Measurements from ENCODE around the gene TCIRG1. TPM values are rescaled to one million over a fixed set of nuclear protein-coding genes. Genes with fewer than 3 reads are reported as not detected.

TCIRG1 gene
- total RNA-seq, 3 donors from 2014 or later, result 71.4 to 135 (median 90.3) TPM

DNA sequence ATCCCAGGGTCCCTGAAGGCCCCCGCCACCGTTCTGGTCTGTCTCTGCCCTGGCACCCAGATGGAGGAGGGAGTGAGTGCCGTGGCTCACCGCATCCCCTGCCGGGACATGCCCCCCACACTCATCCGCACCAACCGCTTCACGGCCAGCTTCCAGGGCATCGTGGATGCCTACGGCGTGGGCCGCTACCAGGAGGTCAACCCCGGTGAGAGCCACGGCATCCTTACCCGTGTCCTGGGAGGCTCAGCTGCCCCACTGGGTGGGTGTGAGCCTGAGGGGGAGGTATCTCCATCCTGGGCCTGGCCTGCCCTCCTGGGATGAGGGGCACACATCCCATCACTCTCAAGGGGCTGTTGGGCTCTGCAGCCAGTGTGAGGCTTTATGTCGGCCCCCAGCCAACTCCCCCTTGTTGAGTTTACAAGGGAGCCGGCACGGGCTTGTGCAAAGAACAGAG, 6.1 kb downstream of the TCIRG1 start:
- H3K4me1 ChIP-seq, result peaks cover under 1 to 4% of the 10 kb centered on the region in 2 donors
- no peaks in the 10 kb centered on the region for H3K27me3 ChIP-seq
- no peaks in the 10 kb centered on the region for H3K36me3 ChIP-seq
- intact Hi-C loops (cut with DNase I; ENCODE audit: low total_unique reads), result no loop called here
- no peak overlapping the region for H3K27ac ChIP-seq
- no peak for DNase-seq (ENCODE audit: low spot score in 2 of 2)
- no peak for TF ChIP-seq POLR2AphosphoS5 (IDR thresholded peaks at IDR 0.05)
- TF ChIP-seq, protein P1, sequence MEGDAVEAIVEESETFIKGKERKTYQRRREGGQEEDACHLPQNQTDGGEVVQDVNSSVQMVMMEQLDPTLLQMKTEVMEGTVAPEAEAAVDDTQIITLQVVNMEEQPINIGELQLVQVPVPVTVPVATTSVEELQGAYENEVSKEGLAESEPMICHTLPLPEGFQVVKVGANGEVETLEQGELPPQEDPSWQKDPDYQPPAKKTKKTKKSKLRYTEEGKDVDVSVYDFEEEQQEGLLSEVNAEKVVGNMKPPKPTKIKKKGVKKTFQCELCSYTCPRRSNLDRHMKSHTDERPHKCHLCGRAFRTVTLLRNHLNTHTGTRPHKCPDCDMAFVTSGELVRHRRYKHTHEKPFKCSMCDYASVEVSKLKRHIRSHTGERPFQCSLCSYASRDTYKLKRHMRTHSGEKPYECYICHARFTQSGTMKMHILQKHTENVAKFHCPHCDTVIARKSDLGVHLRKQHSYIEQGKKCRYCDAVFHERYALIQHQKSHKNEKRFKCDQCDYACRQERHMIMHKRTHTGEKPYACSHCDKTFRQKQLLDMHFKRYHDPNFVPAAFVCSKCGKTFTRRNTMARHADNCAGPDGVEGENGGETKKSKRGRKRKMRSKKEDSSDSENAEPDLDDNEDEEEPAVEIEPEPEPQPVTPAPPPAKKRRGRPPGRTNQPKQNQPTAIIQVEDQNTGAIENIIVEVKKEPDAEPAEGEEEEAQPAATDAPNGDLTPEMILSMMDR (IDR thresholded peaks at IDR 0.05), result no peak
- no peak for TF ChIP-seq POLR2A (IDR thresholded peaks at IDR 0.05)
- no peaks in the 10 kb centered on the region for H3K9me3 ChIP-seq
- no peak overlapping the region for H3K4me3 ChIP-seq

DNA sequence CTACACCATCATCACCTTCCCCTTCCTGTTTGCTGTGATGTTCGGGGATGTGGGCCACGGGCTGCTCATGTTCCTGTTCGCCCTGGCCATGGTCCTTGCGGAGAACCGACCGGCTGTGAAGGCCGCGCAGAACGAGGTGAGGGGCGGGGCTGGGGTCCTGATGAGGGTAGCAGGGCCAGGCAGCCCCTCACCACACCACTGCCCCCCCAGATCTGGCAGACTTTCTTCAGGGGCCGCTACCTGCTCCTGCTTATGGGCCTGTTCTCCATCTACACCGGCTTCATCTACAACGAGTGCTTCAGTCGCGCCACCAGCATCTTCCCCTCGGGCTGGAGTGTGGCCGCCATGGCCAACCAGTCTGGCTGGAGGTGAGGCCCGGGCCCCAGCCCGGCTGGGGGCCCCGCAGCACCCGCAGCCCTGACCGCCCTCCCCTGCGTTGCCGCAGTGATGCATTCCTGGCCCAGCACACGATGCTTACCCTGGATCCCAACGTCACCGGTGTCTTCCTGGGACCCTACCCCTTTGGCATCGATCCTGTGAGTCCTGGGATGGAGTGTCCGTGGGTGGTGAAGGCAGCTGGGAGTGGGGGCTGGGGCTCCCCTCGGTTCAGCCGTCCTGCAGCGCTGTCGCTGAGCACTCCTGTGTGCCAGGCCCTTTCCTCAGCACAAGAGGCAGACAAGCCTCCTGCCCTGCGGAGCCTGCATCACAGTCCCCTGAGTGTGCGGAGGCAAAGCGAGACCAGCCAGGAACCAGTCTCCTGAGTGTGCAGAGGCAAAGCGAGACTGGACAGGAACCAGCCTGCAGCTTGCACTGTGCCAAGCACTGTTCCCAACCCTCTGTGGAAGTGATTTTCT, 8.8 kb downstream of the TCIRG1 start:
- Histone ChIP-seq H3K36me3 (no peaks in the 10 kb centered on the region), H3K4me1 (no peaks in the 10 kb centered on the region), H3K27ac (no peak overlapping the region), H3K9me3 (no peaks in the 10 kb centered on the region), H3K27me3 (no peaks in the 10 kb centered on the region), H3K4me3 (no peak overlapping the region)
- DNase-seq (ENCODE audit: low spot score in 2 of 2), result no peak
- TF ChIP-seq POLR2AphosphoS5 (IDR thresholded peaks at IDR 0.05) (no peak), POLR2A (IDR thresholded peaks at IDR 0.05) (no peak)
- TF ChIP-seq, protein P1 (IDR thresholded peaks at IDR 0.05), result no peak
- intact Hi-C loops (cut with DNase I; ENCODE audit: low total_unique reads), result no loop called here

DNA sequence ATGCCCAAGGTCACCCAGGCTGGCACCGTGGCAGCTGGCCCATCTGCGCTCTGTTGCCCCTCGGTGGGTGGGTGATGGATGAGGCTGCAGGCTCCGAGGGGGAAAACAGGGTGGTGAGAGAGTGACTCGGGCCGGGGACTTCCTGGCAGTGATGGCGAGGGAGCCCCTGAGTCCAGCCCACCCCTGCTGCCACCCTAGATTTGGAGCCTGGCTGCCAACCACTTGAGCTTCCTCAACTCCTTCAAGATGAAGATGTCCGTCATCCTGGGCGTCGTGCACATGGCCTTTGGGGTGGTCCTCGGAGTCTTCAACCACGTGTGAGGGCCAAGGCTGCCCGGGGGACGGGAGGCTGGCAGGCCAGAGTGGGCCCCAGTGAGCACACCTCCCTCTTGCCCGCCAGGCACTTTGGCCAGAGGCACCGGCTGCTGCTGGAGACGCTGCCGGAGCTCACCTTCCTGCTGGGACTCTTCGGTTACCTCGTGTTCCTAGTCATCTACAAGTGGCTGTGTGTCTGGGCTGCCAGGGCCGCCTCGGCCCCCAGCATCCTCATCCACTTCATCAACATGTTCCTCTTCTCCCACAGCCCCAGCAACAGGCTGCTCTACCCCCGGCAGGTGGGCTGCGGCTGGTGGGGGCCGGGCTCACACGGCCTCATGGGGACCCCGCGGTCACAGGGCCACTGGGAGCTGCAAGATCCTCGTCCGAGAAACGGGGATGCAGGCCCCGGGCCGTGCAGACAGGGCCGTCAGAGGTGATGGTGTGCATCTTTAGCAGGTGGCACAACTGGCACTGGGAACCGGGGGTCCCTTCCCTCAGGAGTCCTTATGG, 10.1 kb downstream of the TCIRG1 start:
- Histone ChIP-seq H3K27me3 (no peaks in the 10 kb centered on the region), H3K4me3 (no peak overlapping the region), H3K4me1 (no peaks in the 10 kb centered on the region), H3K36me3 (no peaks in the 10 kb centered on the region), H3K27ac (no peak overlapping the region), H3K9me3 (no peaks in the 10 kb centered on the region)
- peak in 1 of 2 donors; percentile 47 for DNase-seq (ENCODE audit: low spot score in 2 of 2)
- intact Hi-C loops (cut with DNase I; ENCODE audit: low total_unique reads), result no loop called here
- TF ChIP-seq, protein P1 (IDR thresholded peaks at IDR 0.05), result no peak
- TF ChIP-seq POLR2AphosphoS5 (IDR thresholded peaks at IDR 0.05), result no peak
- TF ChIP-seq POLR2A (IDR thresholded peaks at IDR 0.05), result no peak

DNA sequence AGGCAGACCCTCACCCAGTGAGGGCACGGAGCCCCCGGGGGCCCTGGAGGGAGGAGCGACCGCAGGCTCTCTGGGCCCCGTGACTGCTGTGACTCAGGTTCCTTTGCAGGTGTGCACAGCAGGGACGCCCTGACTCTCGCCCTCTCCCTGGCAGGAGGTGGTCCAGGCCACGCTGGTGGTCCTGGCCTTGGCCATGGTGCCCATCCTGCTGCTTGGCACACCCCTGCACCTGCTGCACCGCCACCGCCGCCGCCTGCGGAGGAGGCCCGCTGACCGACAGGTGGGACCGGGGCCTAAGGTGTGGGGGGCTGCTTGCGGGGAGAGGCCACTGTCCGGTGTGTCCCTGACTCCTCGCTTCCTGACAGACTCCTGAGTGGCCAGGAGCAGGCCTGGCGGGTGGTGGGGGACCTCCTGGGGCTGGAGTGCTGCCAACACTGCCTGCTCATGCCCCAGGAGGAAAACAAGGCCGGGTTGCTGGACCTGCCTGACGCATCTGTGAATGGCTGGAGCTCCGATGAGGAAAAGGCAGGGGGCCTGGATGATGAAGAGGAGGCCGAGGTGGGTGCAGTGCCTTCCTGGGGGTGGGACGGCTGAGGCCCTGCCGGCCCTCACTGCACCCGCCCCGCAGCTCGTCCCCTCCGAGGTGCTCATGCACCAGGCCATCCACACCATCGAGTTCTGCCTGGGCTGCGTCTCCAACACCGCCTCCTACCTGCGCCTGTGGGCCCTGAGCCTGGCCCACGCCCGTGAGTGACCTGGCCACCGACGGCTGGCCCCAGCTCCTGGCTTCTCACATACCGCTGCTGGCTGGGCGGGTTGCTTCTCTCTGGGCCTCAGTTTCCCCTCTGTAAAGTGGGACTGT, 10.9 kb downstream of the TCIRG1 start:
- DNase-seq (ENCODE audit: low spot score in 2 of 2), result no peak
- Histone ChIP-seq H3K36me3 (no peaks in the 10 kb centered on the region), H3K27ac (no peak overlapping the region), H3K4me3 (no peak overlapping the region), H3K4me1 (no peaks in the 10 kb centered on the region), H3K27me3 (no peaks in the 10 kb centered on the region), H3K9me3 (no peaks in the 10 kb centered on the region)
- TF ChIP-seq, protein P1 (IDR thresholded peaks at IDR 0.05), result no peak
- no peak for TF ChIP-seq POLR2AphosphoS5 (IDR thresholded peaks at IDR 0.05)
- TF ChIP-seq POLR2A (IDR thresholded peaks at IDR 0.05), result no peak
- intact Hi-C loops (cut with DNase I; ENCODE audit: low total_unique reads), result no loop called here

All from breast epithelium (tissue), 4 donors.